ENCODE results near the gene FKBP14.

DNA sequence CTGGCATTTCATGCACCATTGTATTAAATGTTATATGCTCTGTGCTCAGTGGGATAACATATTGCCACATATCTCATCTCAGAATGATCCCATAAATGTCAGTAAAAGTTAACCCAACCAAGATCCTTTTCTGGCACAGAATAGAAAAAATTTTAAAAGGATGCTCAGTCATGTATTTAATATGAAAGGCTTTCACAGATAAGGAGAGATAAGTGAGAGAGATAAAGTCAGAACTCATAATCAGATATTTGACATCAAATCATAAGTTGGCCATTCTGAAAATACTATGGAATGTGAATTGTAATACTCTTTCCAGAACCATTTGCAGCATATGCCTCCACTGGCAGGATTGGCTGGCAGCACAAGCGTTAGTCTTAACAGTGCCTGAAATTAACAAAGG lies 40.2 kb upstream of the FKBP14 start:
- TF ChIP-seq, protein P1, sequence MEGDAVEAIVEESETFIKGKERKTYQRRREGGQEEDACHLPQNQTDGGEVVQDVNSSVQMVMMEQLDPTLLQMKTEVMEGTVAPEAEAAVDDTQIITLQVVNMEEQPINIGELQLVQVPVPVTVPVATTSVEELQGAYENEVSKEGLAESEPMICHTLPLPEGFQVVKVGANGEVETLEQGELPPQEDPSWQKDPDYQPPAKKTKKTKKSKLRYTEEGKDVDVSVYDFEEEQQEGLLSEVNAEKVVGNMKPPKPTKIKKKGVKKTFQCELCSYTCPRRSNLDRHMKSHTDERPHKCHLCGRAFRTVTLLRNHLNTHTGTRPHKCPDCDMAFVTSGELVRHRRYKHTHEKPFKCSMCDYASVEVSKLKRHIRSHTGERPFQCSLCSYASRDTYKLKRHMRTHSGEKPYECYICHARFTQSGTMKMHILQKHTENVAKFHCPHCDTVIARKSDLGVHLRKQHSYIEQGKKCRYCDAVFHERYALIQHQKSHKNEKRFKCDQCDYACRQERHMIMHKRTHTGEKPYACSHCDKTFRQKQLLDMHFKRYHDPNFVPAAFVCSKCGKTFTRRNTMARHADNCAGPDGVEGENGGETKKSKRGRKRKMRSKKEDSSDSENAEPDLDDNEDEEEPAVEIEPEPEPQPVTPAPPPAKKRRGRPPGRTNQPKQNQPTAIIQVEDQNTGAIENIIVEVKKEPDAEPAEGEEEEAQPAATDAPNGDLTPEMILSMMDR (IDR thresholded peaks at IDR 0.05 in 4 of 5, conservative IDR thresholded peaks at IDR 0.05 in 1 of 5): no peak
- no peak for TF ChIP-seq POLR2A (IDR thresholded peaks at IDR 0.05)
